ENCODE measurements around the gene TRMT10B. TPM values are rescaled to one million over a fixed set of nuclear protein-coding genes. Genes with fewer than 3 reads are reported as not detected.
"Not testable (repeated sequence)": the region's sequence is repeated elsewhere in the genome, so short reads cannot be mapped to it uniquely, and the experiment has no call there.

TRMT10B gene
- total RNA-seq, 4 donors from 2014 or later: 0.88 to 14.6 (median 5.2) TPM

- Histone ChIP-seq H3K4me1 (no peaks in the 10 kb centered on the region), H3K27me3 (no peaks in the 10 kb centered on the region), H3K36me3 (no peaks in the 10 kb centered on the region), H3K27ac (no peak overlapping the region), H3K4me3 (no peak overlapping the region), H3K9me3 (no peaks in the 10 kb centered on the region)
- TF ChIP-seq POLR2A (IDR thresholded peaks at IDR 0.05) (no peak), CTCF (IDR thresholded peaks at IDR 0.05) (no peak)
- DNase-seq: no peak
- intact Hi-C loops (cut with DNase I; ENCODE audit: low total_unique reads): loop anchor here (10.0 kb wide), 1 partner anchor 65 kb away; no protein-coding TSS in a partner anchor
Observed at GRCh38 chr9:37820142-37820541, 66.5 kb downstream of the TRMT10B start.

GRCh38 chr9:37825174-37825573 lies 71.6 kb downstream of the TRMT10B start:
- intact Hi-C loops (cut with DNase I; ENCODE audit: low total_unique reads): loop anchor here (10.0 kb wide), 1 partner anchor 60 kb away; no protein-coding TSS in a partner anchor
- not testable (repeated sequence) for H3K36me3 ChIP-seq, H3K27ac ChIP-seq, H3K27me3 ChIP-seq, H3K4me1 ChIP-seq, DNase-seq, H3K9me3 ChIP-seq, H3K4me3 ChIP-seq

GRCh38 chr9:37827483-37828165 lies 74.0 kb downstream of the TRMT10B start:
- no peak for TF ChIP-seq POLR2A (IDR thresholded peaks at IDR 0.05)
- no peak for TF ChIP-seq CTCF (IDR thresholded peaks at IDR 0.05)
- no peak overlapping the region for H3K27ac ChIP-seq
- no peak for DNase-seq
- no peaks in the 10 kb centered on the region for H3K27me3 ChIP-seq
- no peaks in the 10 kb centered on the region for H3K4me1 ChIP-seq
- no peaks in the 10 kb centered on the region for H3K9me3 ChIP-seq
- H3K4me3 ChIP-seq: no peak overlapping the region
- intact Hi-C loops (cut with DNase I; ENCODE audit: low total_unique reads): loop anchor here (10.0 kb wide), 1 partner anchor 57 kb away; no protein-coding TSS in a partner anchor
- no peaks in the 10 kb centered on the region for H3K36me3 ChIP-seq

Other genes with a start within 250 kb of the TRMT10B start
- 10 to 100 TPM in 1 of 4 donors, 1 to 10 TPM in 2, not detected in 1; 2.8 to 12.9 (median 9.4) TPM for gene FBXO10, start 177.4 kb upstream of the TRMT10B start, total RNA-seq
- 100 to 1,000 TPM in 2 of 4 donors, 10 to 100 TPM in 2; 58.1 to 136 (median 94.7) TPM for gene TOMM5, start 161.2 kb upstream of the TRMT10B start, total RNA-seq
- gene FRMPD1, start 102.9 kb upstream of the TRMT10B start, total RNA-seq: under 1 TPM in 1 of 4 donors, not detected in 3; 0.21 TPM
- gene EXOSC3, start 31.3 kb downstream of the TRMT10B start, total RNA-seq: 10 to 100 TPM; 12.4 to 66.6 (median 33.5) TPM
- gene DCAF10, start 47.0 kb downstream of the TRMT10B start, total RNA-seq: 10 to 100 TPM; 10.8 to 34.8 (median 29.6) TPM
- gene SLC25A51, start 150.3 kb downstream of the TRMT10B start, total RNA-seq: 10 to 100 TPM; 14.7 to 66.1 (median 44.4) TPM

Data from uterus (tissue), 4 donors.